H9 (cell line): ENCODE measurements around the gene PTPRN2. TPM values are rescaled to one million over a fixed set of nuclear protein-coding genes. Genes with fewer than 3 reads are reported as not detected.
A peak's percentile ranks its signal among the peaks of the same experiment; 100 is the strongest.

Experiments used
- DNase-seq: peaks from one replicate; pipeline ENCODE4 v3.0.0-alpha.2; 2017
- H2AFZ ChIP-seq: one replicate; pipeline ENCODE4 v1.6.1; 2013; ENCODE audit warnings: mild to moderate bottlenecking, low read length, control low read depth, moderate library complexity
- H2AK5ac ChIP-seq: 2 replicates; pipeline ENCODE4 v1.6.1; 2013; ENCODE audit warnings: low read length, control low read depth, mixed read lengths; ENCODE audit not compliant: insufficient read length
- H2BK120ac ChIP-seq: one replicate; pipeline ENCODE4 v1.6.1; 2013; ENCODE audit warnings: low read depth, mild to moderate bottlenecking, low read length, control low read depth, inconsistent platforms; ENCODE audit not compliant: poor library complexity, severe bottlenecking
- H2BK12ac ChIP-seq: 2 replicates; pipeline ENCODE4 v1.6.1; 2013; ENCODE audit warnings: low read length, control low read depth, mixed read lengths, low read depth; ENCODE audit not compliant: insufficient read length
- H2BK15ac ChIP-seq: 2 replicates; pipeline ENCODE4 v1.6.1; 2013; ENCODE audit warnings: low read depth, low read length, control low read depth
- H2BK20ac ChIP-seq: one replicate; pipeline ENCODE4 v1.6.1; 2013; ENCODE audit warnings: low read depth, mild to moderate bottlenecking, low read length, control low read depth, inconsistent platforms; ENCODE audit not compliant: poor library complexity, severe bottlenecking
- H2BK5ac ChIP-seq: 2 replicates; pipeline ENCODE4 v1.6.1; 2013; ENCODE audit warnings: low read length, control low read depth, mixed read lengths; ENCODE audit not compliant: insufficient read length
- H3K14ac ChIP-seq: 2 replicates; pipeline ENCODE4 v1.6.1; 2013; ENCODE audit warnings: low read length, control low read depth; ENCODE audit not compliant: insufficient read depth
- H3K18ac ChIP-seq: 2 replicates; pipeline ENCODE4 v1.6.1; 2013; ENCODE audit warnings: low read depth, mild to moderate bottlenecking, mixed read lengths, low read length, control low read depth; ENCODE audit not compliant: insufficient read length
- H3K23ac ChIP-seq: 2 replicates; pipeline ENCODE4 v1.6.1; 2013; ENCODE audit warnings: low read length, control low read depth, mixed read lengths, low read depth; ENCODE audit not compliant: insufficient read length
- H3K23me2 ChIP-seq: 2 replicates; pipeline ENCODE4 v1.6.1; 2013; ENCODE audit warnings: low read depth, mild to moderate bottlenecking, mixed read lengths, low read length, control low read depth; ENCODE audit not compliant: insufficient read length, poor library complexity, severe bottlenecking
- H3K27ac ChIP-seq: 2 replicates; pipeline ENCODE4 v1.5.1; 2013; ENCODE audit warnings: low read length, control low read depth, mixed read lengths, low read depth; ENCODE audit not compliant: insufficient read length
- H3K27me3 ChIP-seq: 2 replicates; pipeline ENCODE4 v1.6.1; 2013; ENCODE audit warnings: low read length, control low read depth, inconsistent platforms; ENCODE audit not compliant: insufficient read depth
- H3K4ac ChIP-seq: 2 replicates; pipeline ENCODE4 v1.6.1; 2013; ENCODE audit warnings: low read depth, mild to moderate bottlenecking, control low read depth, inconsistent platforms, low read length, moderate library complexity
- H3K4me1 ChIP-seq: 2 replicates; pipeline ENCODE4 v1.6.1; 2013; ENCODE audit warnings: low read length, control low read depth, inconsistent platforms; ENCODE audit not compliant: insufficient read depth
- H3K4me2 ChIP-seq: 2 replicates; pipeline ENCODE4 v1.6.1; 2013; ENCODE audit warnings: low read length, control low read depth, mixed read lengths; ENCODE audit not compliant: insufficient read length, insufficient read depth
- H3K56ac ChIP-seq: 2 replicates; pipeline ENCODE4 v1.6.1; 2013; ENCODE audit warnings: low read depth, mild to moderate bottlenecking, mixed read lengths, low read length, control low read depth; ENCODE audit not compliant: insufficient read length
- H3K79me1 ChIP-seq: 2 replicates; pipeline ENCODE4 v1.6.1; 2013; ENCODE audit warnings: low read depth, mild to moderate bottlenecking, moderate library complexity, low read length, control low read depth, inconsistent platforms; ENCODE audit not compliant: insufficient read depth, poor library complexity, severe bottlenecking
- H3K79me2 ChIP-seq: 2 replicates; pipeline ENCODE4 v1.6.1; 2013; ENCODE audit warnings: low read length, control low read depth, inconsistent platforms; ENCODE audit not compliant: insufficient read depth
- H3K9ac ChIP-seq: 2 replicates; pipeline ENCODE4 v1.6.1; 2013; ENCODE audit warnings: low read length, control low read depth, mixed read lengths; ENCODE audit not compliant: insufficient read length; ENCODE audit errors: extremely low read depth
- H3K9me3 ChIP-seq: one replicate; pipeline ENCODE4 v1.6.1; 2013; ENCODE audit warnings: low read depth, low read length, inconsistent platforms; ENCODE audit not compliant: control insufficient read depth
- H3T11ph ChIP-seq: one replicate; pipeline ENCODE4 v1.6.1; 2013; ENCODE audit warnings: mild to moderate bottlenecking, low read length, control low read depth, inconsistent platforms
- H4K20me1 ChIP-seq: one replicate; pipeline ENCODE4 v1.6.1; 2013; ENCODE audit not compliant: control insufficient read depth, insufficient read length, insufficient read depth
- H4K5ac ChIP-seq: 2 replicates; pipeline ENCODE4 v1.6.1; 2013; ENCODE audit warnings: low read depth, mild to moderate bottlenecking, mixed read lengths, low read length, control low read depth; ENCODE audit not compliant: insufficient read length
- H4K8ac ChIP-seq: replicated peaks from 2 replicates; pipeline ENCODE4 v1.6.1; 2013; ENCODE audit warnings: low read length, control low read depth, mixed read lengths, low read depth; ENCODE audit not compliant: insufficient read length
- H4K91ac ChIP-seq: 2 replicates; pipeline ENCODE4 v1.6.1; 2013; ENCODE audit warnings: low read depth, mild to moderate bottlenecking, moderate library complexity, mixed read lengths, low read length, control low read depth; ENCODE audit not compliant: insufficient read length
- H3K27ac Mint-ChIP-seq, 3 experiments: 2 replicates in 2 of 3; 3 replicates in 1 of 3; pipeline ENCODE4 v1.8.0; 2020 to 2021; ENCODE audit warnings: mixed read lengths in 3 of 3, mild to moderate bottlenecking in 1 of 3, moderate library complexity in 1 of 3
- H3K27me3 Mint-ChIP-seq: 2 replicates; pipeline ENCODE4 v1.8.0; 2021; ENCODE audit warnings: low read depth, mild to moderate bottlenecking, moderate library complexity, mixed read lengths
- H3K36me3 Mint-ChIP-seq, 3 experiments: 2 replicates in 2 of 3; 3 replicates in 1 of 3; pipeline ENCODE4 v1.8.0; 2020 to 2021; ENCODE audit warnings: low read depth in 3 of 3, mixed read lengths in 3 of 3; ENCODE audit not compliant: insufficient read depth in 1 of 3
- H3K4me1 Mint-ChIP-seq, 2 experiments: 2 replicates each; pipeline ENCODE4 v1.8.0; 2020; ENCODE audit warnings: mixed read lengths in 2 of 2
- H3K4me3 Mint-ChIP-seq, 2 experiments: 2 replicates in 1 of 2; 3 replicates in 1 of 2; pipeline ENCODE4 v1.8.0; 2020 to 2021; ENCODE audit warnings: mild to moderate bottlenecking in 2 of 2, mixed read lengths in 2 of 2, moderate library complexity in 1 of 2
- H3K9me3 Mint-ChIP-seq, 2 experiments: 2 replicates in 1 of 2; 3 replicates in 1 of 2; pipeline ENCODE4 v1.8.0; 2020; ENCODE audit warnings: mild to moderate bottlenecking in 2 of 2, mixed read lengths in 2 of 2, moderate library complexity in 1 of 2
- WGBS: extraction: QIAGEN DNeasy Blood & Tissue Kit; methylation state at CpG from one replicate; pipeline ENCODE4 v1.1.7; 2013; ENCODE audit warnings: missing lambda C conversion rate, low lambda C conversion rate, mixed read lengths; ENCODE audit not compliant: insufficient read length; ENCODE audit errors: extremely low coverage; 5-methylcytosine and 5-hydroxymethylcytosine counted together
- total RNA-seq: library from RNA; stranded (reverse); gene quantifications from 2 replicates; pipeline ENCODE4 v1.2.1, GENCODE V29; 2021
- TF ChIP-seq, protein P1 (sequence below): fragments of 200-600 bp; sonication (generic); conservative IDR thresholded peaks from 3 replicates; pipeline ENCODE4 v1.8.0; 2021; ENCODE audit warnings: antibody characterized with exemption, mild to moderate bottlenecking

PTPRN2 gene
- total RNA-seq, 1 experiment from 2014 or later = 5.2 TPM

- Histone ChIP-seq H3K23me2 (no peaks in the 10 kb centered on the region), H4K5ac (no peak overlapping the region), H3T11ph (no peak overlapping the region), H2AK5ac (no peak overlapping the region), H2BK120ac (no peak overlapping the region), H2BK12ac (no peak overlapping the region), H2BK15ac (no peak overlapping the region), H3K4me1 (no peaks in the 10 kb centered on the region), H2AFZ (no peak overlapping the region), H3K4me2 (no peak overlapping the region), H3K79me1 (no peaks in the 10 kb centered on the region), H2BK20ac (no peak overlapping the region), H3K27me3 (no peaks in the 10 kb centered on the region), H4K8ac (no peak overlapping the region), H3K9me3 (no peaks in the 10 kb centered on the region), H4K91ac (peak overlapping the region; percentile 55), H3K4ac (no peak overlapping the region), H4K20me1 (no peaks in the 10 kb centered on the region), H3K18ac (no peak overlapping the region), H3K27ac (no peak overlapping the region), H3K23ac (no peak overlapping the region), H3K79me2 (no peaks in the 10 kb centered on the region), H3K14ac (peak overlapping the region; percentile 31; the same call in 1 of the 2 replicates), H3K9ac (no peak overlapping the region), H3K56ac (no peak overlapping the region), H2BK5ac (no peak overlapping the region)
- Mint-ChIP-seq H3K27me3 (peaks cover 6% of the 10 kb centered on the region; the same call in 1 of the 2 replicates), H3K4me1 (peaks cover 0 to 3% of the 10 kb centered on the region in 2 experiments; a peak in 1 of 4 replicates), H3K4me3 (no peak overlapping the region), H3K36me3 (peaks cover 13 to 23% (median 16%) of the 10 kb centered on the region in 3 experiments), H3K27ac (peak overlapping the region in 1 of 3 experiments; percentile 31; a peak in 1 of 7 replicates), H3K9me3 (peaks cover 29 to 41% of the 10 kb centered on the region in 2 experiments)
- WGBS = no CpG with 5 or more reads among the region's 28 CpGs
- TF ChIP-seq, protein P1, sequence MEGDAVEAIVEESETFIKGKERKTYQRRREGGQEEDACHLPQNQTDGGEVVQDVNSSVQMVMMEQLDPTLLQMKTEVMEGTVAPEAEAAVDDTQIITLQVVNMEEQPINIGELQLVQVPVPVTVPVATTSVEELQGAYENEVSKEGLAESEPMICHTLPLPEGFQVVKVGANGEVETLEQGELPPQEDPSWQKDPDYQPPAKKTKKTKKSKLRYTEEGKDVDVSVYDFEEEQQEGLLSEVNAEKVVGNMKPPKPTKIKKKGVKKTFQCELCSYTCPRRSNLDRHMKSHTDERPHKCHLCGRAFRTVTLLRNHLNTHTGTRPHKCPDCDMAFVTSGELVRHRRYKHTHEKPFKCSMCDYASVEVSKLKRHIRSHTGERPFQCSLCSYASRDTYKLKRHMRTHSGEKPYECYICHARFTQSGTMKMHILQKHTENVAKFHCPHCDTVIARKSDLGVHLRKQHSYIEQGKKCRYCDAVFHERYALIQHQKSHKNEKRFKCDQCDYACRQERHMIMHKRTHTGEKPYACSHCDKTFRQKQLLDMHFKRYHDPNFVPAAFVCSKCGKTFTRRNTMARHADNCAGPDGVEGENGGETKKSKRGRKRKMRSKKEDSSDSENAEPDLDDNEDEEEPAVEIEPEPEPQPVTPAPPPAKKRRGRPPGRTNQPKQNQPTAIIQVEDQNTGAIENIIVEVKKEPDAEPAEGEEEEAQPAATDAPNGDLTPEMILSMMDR = no peak
- no peak for DNase-seq
Observed at GRCh38 chr7:158067219-158067930, 520.2 kb downstream of the PTPRN2 start.
